CD4-positive, alpha-beta memory T cell (primary cell): ENCODE data around the gene PSMD3. TPM values are rescaled to one million over a fixed set of nuclear protein-coding genes. Genes with fewer than 3 reads are reported as not detected.
"Not testable (repeated sequence)": the region's sequence is repeated elsewhere in the genome, so short reads cannot be mapped to it uniquely, and the experiment has no call there.

Experiments
- CTCF ChIA-PET: fragments of 350-600 bp; sonication (Branson Sonifier 250); formaldehyde crosslinking; loops from one replicate; lab custom pipeline; 2021; ENCODE audit warnings: inconsistent platforms; ENCODE audit not compliant: partially characterized antibody; lab: Charles Lee
- POLR2A ChIA-PET: fragments of 350-600 bp; sonication (Branson Sonifier 250); formaldehyde crosslinking; loops from one replicate; lab custom pipeline; 2021; ENCODE audit not compliant: partially characterized antibody; lab: Charles Lee
- DNase-seq, 5 donors: peaks; one replicate each; pipeline versions ENCODE4 v3.0.0 to v3.0.0-alpha.2; 2020 to 2022; ENCODE audit warnings: mixed read lengths in 1 of 5
- H3K27ac ChIP-seq: one replicate; pipeline ENCODE4 v1.7.0; 2013; ENCODE audit warnings: low read depth, low read length
- H3K27me3 ChIP-seq: 2 replicates; pipeline ENCODE4 v1.7.0; 2013; ENCODE audit warnings: mild to moderate bottlenecking, low read length, moderate library complexity; ENCODE audit not compliant: insufficient read depth
- H3K36me3 ChIP-seq: 2 replicates; pipeline ENCODE4 v1.7.0; 2013; ENCODE audit warnings: mild to moderate bottlenecking, low read length, moderate library complexity; ENCODE audit not compliant: insufficient read depth
- H3K4me1 ChIP-seq: 2 replicates; pipeline ENCODE4 v1.7.0; 2013; ENCODE audit warnings: mild to moderate bottlenecking, low read length, moderate library complexity; ENCODE audit not compliant: insufficient read depth
- H3K4me3 ChIP-seq, 2 donors: one replicate each; pipeline ENCODE4 v1.7.0; 2013; ENCODE audit warnings: low read length in 2 of 2, mild to moderate bottlenecking in 1 of 2
- H3K9me3 ChIP-seq, 2 donors: one replicate each; pipeline ENCODE4 v1.7.0; 2013; ENCODE audit warnings: low read length in 2 of 2, control low read depth in 1 of 2; ENCODE audit not compliant: control insufficient read depth in 1 of 2
- H3K27ac Mint-ChIP-seq, 7 donors: one replicate each; pipeline ENCODE4 v1.8.0; 2020 to 2021; ENCODE audit warnings: mixed read lengths in 7 of 7, mild to moderate bottlenecking in 6 of 7, inconsistent platforms in 3 of 7, moderate library complexity in 3 of 7
- H3K27me3 Mint-ChIP-seq, 2 donors: one replicate each; pipeline ENCODE4 v1.8.0; 2020 to 2021; ENCODE audit warnings: mixed read lengths in 2 of 2
- H3K36me3 Mint-ChIP-seq, 2 donors: one replicate each; pipeline ENCODE4 v1.8.0; 2020 to 2021; ENCODE audit warnings: mixed read lengths in 2 of 2, inconsistent platforms in 1 of 2, mild to moderate bottlenecking in 1 of 2
- H3K4me1 Mint-ChIP-seq, 4 donors: one replicate each; pipeline ENCODE4 v1.8.0; 2020 to 2021; ENCODE audit warnings: mixed read lengths in 4 of 4, mild to moderate bottlenecking in 1 of 4
- H3K4me3 Mint-ChIP-seq, 8 donors: one replicate each; pipeline ENCODE4 v1.8.0; 2020 to 2021; ENCODE audit warnings: mixed read lengths in 8 of 8, mild to moderate bottlenecking in 7 of 8, moderate library complexity in 6 of 8, inconsistent platforms in 3 of 8
- H3K9me3 Mint-ChIP-seq, 8 donors: one replicate each; pipeline ENCODE4 v1.8.0; 2020 to 2021; ENCODE audit warnings: mixed read lengths in 8 of 8, mild to moderate bottlenecking in 5 of 8, inconsistent platforms in 3 of 8, moderate library complexity in 1 of 8
- intact Hi-C: fragments of 100-400 bp; cut with micrococcal nuclease; formaldehyde crosslinking; loops from one replicate; pipeline ENCODE4 v1.15.1; 2023
- polyA plus RNA-seq, 2 donors: library from polyadenylated mRNA; unstranded; fragments of 300-500 nt; fragmentation: Illumina TruSeq; gene quantifications; one replicate each; pipeline ENCODE4 v1.2.3, GENCODE V29; 2021
- total RNA-seq, 2 experiments: library from RNA; stranded (reverse); gene quantifications; one replicate each; pipeline ENCODE4 v1.2.3, GENCODE V29; 2021

The PSMD3 gene
- total and polyA plus RNA-seq, 4 experiments from 2014 or later = 44.6 to 60.3 (median 53.8) TPM

DNA sequence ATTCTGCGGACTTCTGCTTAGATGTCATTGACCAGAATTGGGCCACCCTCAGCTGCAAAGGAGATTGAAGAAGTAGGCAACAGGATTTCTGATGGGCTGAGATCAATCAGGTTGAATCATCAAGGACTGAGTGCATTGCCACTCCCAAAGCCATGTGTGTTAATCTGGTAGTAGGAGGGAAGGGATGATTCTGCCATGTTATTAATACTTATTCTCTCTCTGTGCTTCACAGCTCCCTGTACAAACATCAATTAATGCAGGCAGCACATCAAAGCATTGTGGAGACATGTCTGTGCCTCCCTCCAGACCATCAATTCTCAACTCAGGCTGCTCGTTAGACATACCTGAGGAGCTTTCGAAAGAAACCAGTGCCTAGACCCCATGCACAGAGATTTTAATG, 41.5 kb upstream of the PSMD3 start:
- H3K4me1 Mint-ChIP-seq = peaks cover 7 to 21% (median 10%) of the 10 kb centered on the region in 4 donors
- no peaks in the 10 kb centered on the region for H3K9me3 ChIP-seq
- POLR2A ChIA-PET = interaction anchor here (1.8 kb wide), 1 partner anchor 13 kb away, joined by 4 read pairs; no protein-coding TSS in a partner anchor

DNA sequence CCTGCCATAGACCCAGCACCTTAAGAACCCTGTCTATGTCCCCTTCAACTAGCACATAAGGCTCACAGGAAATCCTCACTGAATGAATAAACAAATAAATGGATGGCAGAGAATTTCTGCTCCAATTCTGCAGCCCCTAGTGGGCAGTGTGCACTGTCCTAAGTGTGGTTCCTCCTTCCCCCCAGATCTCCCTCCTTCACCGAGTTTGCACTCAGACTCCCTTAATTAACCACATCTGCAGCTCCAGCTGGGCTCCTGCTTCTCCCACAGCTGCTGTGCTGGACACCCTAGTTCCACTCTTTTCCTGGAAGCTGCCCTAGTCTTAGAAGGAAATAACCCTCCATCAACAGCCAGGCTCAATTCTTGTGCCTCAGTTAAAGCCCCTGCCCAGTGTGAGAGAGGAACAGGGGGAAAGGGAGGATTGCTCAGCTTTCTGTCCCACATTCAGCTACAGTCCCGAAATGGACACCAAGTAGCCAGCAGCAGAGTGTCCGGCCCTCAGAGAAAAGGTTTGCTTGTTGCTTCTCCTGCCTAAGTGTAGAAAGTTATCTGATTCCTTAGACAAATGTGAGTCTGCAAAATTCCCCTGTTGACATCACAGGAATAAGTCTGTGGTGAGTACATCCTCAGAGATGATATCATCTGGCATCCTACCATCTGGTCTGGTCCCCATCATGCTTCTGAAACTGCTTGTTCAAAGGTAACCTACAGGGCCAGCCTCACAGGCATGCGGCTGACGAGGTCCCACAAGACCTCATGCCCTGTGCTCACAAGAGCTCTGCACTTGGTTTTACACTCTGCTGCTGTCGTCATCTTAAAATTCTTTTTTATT, 40.8 kb upstream of the PSMD3 start:
- peak overlapping the region; percentile 43 for H3K27ac ChIP-seq
- peak overlapping the region in 3 of 8 donors; percentile 24 to 52 (median 39) for H3K4me3 Mint-ChIP-seq

More for the DNA sequence above, 41.5 kb upstream of the PSMD3 start:
- intact Hi-C loops = no loop called here
- Mint-ChIP-seq H3K27ac (peak overlapping the region in 5 of 7 donors; percentile 70 to 97 (median 87)), H3K27me3 (no peaks in the 10 kb centered on the region), H3K36me3 (no peaks in the 10 kb centered on the region), H3K9me3 (no peaks in the 10 kb centered on the region), H3K4me3 (no peak overlapping the region)
- H3K4me1 ChIP-seq = peaks cover 15% of the 10 kb centered on the region
- DNase-seq = no peak
- no peaks in the 10 kb centered on the region for H3K36me3 ChIP-seq
- no peak overlapping the region for H3K27ac ChIP-seq
- CTCF ChIA-PET = interaction anchor here (0.6 to 2.3 kb wide), 2 partner anchors 10 to 13 kb away, joined by 3 to 8 read pairs; no protein-coding TSS in a partner anchor
- H3K27me3 ChIP-seq = no peaks in the 10 kb centered on the region
- H3K4me3 ChIP-seq = no peak overlapping the region

DNA sequence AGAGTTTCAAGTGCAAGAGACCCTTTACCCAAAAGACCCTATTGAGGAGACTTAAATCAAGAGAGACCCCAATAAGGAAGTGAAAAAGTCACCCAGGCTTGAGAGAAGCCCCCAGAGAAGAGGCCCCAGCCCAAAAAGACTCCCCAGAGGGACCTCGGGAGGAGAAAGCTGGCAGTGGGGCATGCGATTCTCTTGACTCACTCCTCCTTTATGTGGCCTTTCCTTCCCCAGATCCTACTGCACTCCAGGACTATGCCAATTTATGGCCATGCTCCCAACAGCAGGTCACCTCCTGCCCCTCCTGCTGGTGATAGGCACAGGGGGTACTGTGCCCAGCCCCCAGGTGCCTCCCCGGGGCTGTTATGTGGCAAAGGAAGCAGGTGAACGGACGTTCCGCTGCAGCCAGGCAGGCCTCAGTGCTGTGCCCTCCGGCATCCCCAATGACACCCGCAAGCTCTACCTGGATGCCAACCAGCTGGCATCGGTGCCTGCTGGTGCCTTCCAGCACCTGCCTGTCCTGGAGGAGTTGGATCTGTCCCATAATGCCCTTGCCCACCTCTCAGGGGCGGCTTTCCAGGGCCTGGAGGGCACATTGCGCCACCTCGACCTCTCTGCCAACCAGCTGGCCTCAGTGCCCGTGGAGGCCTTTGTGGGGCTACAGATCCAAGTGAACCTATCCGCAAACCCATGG, 36.8 kb upstream of the PSMD3 start:
- Mint-ChIP-seq H3K27ac (no peak overlapping the region), H3K9me3 (no peaks in the 10 kb centered on the region), H3K27me3 (no peaks in the 10 kb centered on the region), H3K4me3 (no peak overlapping the region), H3K36me3 (no peaks in the 10 kb centered on the region), H3K4me1 (peaks cover 8 to 26% (median 12%) of the 10 kb centered on the region in 4 donors)
- ChIA-PET CTCF (no interaction called here), POLR2A (interaction anchor here (1.1 kb wide), 1 partner anchor 744 kb away, joined by 3 read pairs; the partner anchor contains the start of gene RPL19)
- H3K36me3 ChIP-seq = no peaks in the 10 kb centered on the region
- H3K9me3 ChIP-seq = no peaks in the 10 kb centered on the region
- no peak overlapping the region for H3K4me3 ChIP-seq
- intact Hi-C loops = no loop called here
- H3K27ac ChIP-seq = no peak overlapping the region
- peaks cover 15% of the 10 kb centered on the region for H3K4me1 ChIP-seq
- no peaks in the 10 kb centered on the region for H3K27me3 ChIP-seq
- DNase-seq = no peak

More for the DNA sequence above, 40.8 kb upstream of the PSMD3 start:
- Histone ChIP-seq H3K36me3 (no peaks in the 10 kb centered on the region), H3K27me3 (no peaks in the 10 kb centered on the region), H3K9me3 (no peaks in the 10 kb centered on the region), H3K4me1 (peaks cover 15% of the 10 kb centered on the region), H3K4me3 (no peak overlapping the region)
- POLR2A ChIA-PET = interaction anchor here (1.8 kb wide), 1 partner anchor 14 kb away, joined by 4 read pairs; no protein-coding TSS in a partner anchor
- Mint-ChIP-seq H3K4me1 (peaks cover 7 to 21% (median 10%) of the 10 kb centered on the region in 4 donors), H3K27ac (peak overlapping the region; percentile 2 to 97 (median 83)), H3K27me3 (no peaks in the 10 kb centered on the region), H3K36me3 (no peaks in the 10 kb centered on the region), H3K9me3 (no peaks in the 10 kb centered on the region)
- intact Hi-C loops = no loop called here
- CTCF ChIA-PET = interaction anchor here (0.6 to 2.3 kb wide), 2 partner anchors 10 to 14 kb away, joined by 3 to 8 read pairs; no protein-coding TSS in a partner anchor
- peak in 4 of 5 donors; percentile 44 to 81 (median 75) for DNase-seq

DNA sequence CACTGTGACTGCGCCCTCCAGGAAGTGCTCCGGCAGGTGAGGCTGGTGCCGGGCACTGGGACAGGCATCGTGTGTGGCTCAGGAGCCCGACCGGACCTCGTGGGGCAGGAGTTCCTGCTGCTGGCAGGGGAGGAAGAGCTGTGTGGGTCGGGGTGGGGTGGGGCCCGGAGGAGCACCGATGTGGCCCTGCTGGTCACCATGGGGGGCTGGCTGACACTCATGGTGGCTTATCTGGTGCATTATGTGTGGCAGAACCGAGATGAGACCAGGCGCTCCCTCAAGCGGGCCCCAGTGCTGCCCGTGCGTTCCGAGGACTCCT, 36.3 kb upstream of the PSMD3 start:
- DNase-seq = no peak
- peaks cover 13% of the 10 kb centered on the region for H3K4me1 ChIP-seq
- H3K9me3 Mint-ChIP-seq = no peaks in the 10 kb centered on the region
- intact Hi-C loops = no loop called here
- no peaks in the 10 kb centered on the region for H3K27me3 ChIP-seq
- no peaks in the 10 kb centered on the region for H3K36me3 ChIP-seq
- H3K27ac Mint-ChIP-seq = no peak overlapping the region
- H3K4me3 Mint-ChIP-seq = no peak overlapping the region
- H3K4me1 Mint-ChIP-seq = peaks cover 8 to 24% (median 10%) of the 10 kb centered on the region in 4 donors
- H3K4me3 ChIP-seq = no peak overlapping the region
- no peaks in the 10 kb centered on the region for H3K27me3 Mint-ChIP-seq
- CTCF ChIA-PET = no interaction called here
- H3K9me3 ChIP-seq = no peaks in the 10 kb centered on the region
- H3K27ac ChIP-seq = no peak overlapping the region
- no peaks in the 10 kb centered on the region for H3K36me3 Mint-ChIP-seq
- POLR2A ChIA-PET = interaction anchor here (1.1 kb wide), 1 partner anchor 744 kb away, joined by 3 read pairs; the partner anchor contains the start of gene RPL19

DNA sequence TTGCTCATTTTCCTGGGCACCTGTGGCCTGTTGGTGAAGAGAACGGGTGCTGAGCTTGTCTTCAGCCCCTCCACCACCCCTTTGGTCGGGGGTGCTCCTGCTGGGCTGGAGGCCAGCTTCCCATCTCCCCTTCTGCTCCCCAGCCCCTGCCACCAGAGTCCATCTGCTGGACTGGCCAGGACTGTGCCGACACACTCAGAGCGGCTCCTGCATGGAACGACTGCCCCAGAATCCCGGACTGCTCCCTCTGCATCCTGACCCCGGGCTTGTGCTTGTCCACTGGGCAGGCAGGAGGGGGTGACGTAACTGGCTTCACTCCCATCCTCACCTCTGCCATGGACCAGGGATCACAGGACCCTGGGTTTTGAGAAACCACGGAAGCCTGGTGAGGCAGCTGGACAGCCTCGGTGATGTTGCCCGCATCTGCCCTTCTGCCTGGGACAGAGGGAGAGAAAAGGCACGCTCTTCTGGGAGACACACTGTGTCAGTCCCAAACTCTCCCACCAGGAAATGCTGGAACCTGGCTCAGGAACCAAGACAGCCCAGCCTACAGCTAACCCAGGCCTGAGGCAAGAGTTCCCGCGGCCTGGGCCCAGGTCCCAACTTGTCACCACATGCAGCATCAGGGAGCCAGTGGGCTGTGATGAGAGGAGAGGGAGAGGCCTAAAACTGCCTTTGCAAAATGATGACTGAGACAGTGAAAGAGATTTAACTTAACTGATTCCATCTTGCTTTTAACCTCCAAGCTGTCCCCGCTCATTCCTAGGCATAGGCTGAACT, 33.9 kb upstream of the PSMD3 start:
- peaks cover 0 to 8% (median 3%) of the 10 kb centered on the region in 4 donors for H3K4me1 Mint-ChIP-seq

DNA sequence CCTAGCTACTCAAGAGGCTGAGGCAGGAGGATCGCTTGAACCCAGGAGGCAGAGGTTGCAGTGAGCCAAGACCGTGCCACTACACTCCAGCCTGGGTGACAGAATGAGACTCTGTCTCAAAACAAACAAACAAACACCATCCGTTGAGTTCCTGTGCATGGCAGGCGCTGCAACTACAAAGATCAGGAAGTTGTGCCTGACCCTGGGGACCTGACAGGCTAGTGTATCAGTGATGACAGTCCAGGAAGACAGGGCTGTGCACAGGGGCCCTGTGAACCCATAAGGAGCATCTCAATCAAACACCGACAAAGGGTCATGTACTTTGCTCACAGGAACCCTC, 32.1 kb upstream of the PSMD3 start:
- DNase-seq, H3K36me3 Mint-ChIP-seq: not testable (repeated sequence)
- POLR2A ChIA-PET = interaction anchor here (1.4 kb wide), 1 partner anchor 22 kb away, joined by 3 read pairs; no protein-coding TSS in a partner anchor

More for the DNA sequence above, 33.9 kb upstream of the PSMD3 start:
- Histone ChIP-seq H3K27ac (no peak overlapping the region), H3K27me3 (no peaks in the 10 kb centered on the region), H3K4me1 (no peaks in the 10 kb centered on the region), H3K36me3 (no peaks in the 10 kb centered on the region), H3K9me3 (no peaks in the 10 kb centered on the region), H3K4me3 (no peak overlapping the region)
- intact Hi-C loops = no loop called here
- DNase-seq = no peak
- ChIA-PET CTCF (interaction anchor here (1.3 kb wide), 1 partner anchor 24 kb away, joined by 3 read pairs; no protein-coding TSS in a partner anchor), POLR2A (no interaction called here)
- Mint-ChIP-seq H3K4me3 (no peak overlapping the region), H3K36me3 (no peaks in the 10 kb centered on the region), H3K9me3 (no peaks in the 10 kb centered on the region), H3K27me3 (no peaks in the 10 kb centered on the region), H3K27ac (no peak overlapping the region)

More for the DNA sequence above, 32.1 kb upstream of the PSMD3 start:
- H3K4me3 Mint-ChIP-seq, H3K27ac ChIP-seq, H3K9me3 ChIP-seq, intact Hi-C loops, H3K27me3 ChIP-seq, H3K9me3 Mint-ChIP-seq, H3K27me3 Mint-ChIP-seq, H3K4me1 ChIP-seq, H3K4me3 ChIP-seq, H3K36me3 ChIP-seq: not testable (repeated sequence)
- CTCF ChIA-PET = interaction anchor here (1.2 kb wide), 1 partner anchor 326 kb away, joined by 4 read pairs; no protein-coding TSS in a partner anchor
- H3K4me1 Mint-ChIP-seq = peaks cover 6 to 19% (median 8%) of the 10 kb centered on the region in 4 donors
- peak overlapping the region in 2 of 7 donors; percentile 9 to 44 for H3K27ac Mint-ChIP-seq
